ENCODE measurements around the gene PDE2A.
A peak's percentile ranks its signal among the peaks of the same experiment; 100 is the strongest.

PDE2A gene

GRCh38 chr11:72704028-72704782 is 30.0 kb upstream of the PDE2A start:
- Histone ChIP-seq H3K27me3 (replicated peaks) (no peaks in the 10 kb centered on the region), H3K36me3 (replicated peaks) (peaks cover 52% of the 10 kb centered on the region), H3K27ac (no peak overlapping the region), H3K4me3 (ENCODE audit: low read depth, low read length) (no peak overlapping the region)
- peak; percentile 37 for TF ChIP-seq CTCF (IDR thresholded peaks at IDR 0.05; ENCODE audit: low read depth, low read length, missing control alignments)
- no peak for DNase-seq
- in situ Hi-C loops (cut with HindIII; ENCODE audit: low pct_ligation_motif_present, low sequenced_read_pairs) = no loop called here

- Histone ChIP-seq H3K27me3 (replicated peaks) (no peaks in the 10 kb centered on the region), H3K36me3 (replicated peaks) (peaks cover 53% of the 10 kb centered on the region), H3K4me3 (ENCODE audit: low read depth, low read length) (no peak overlapping the region), H3K27ac (no peak overlapping the region)
- no peak for TF ChIP-seq CTCF (IDR thresholded peaks at IDR 0.05; ENCODE audit: low read depth, low read length, missing control alignments)
- DNase-seq = peak; percentile 43
- in situ Hi-C loops (cut with HindIII; ENCODE audit: low pct_ligation_motif_present, low sequenced_read_pairs) = no loop called here
Observed at GRCh38 chr11:72703267-72704008, 29.2 kb upstream of the PDE2A start.

GRCh38 chr11:72702577-72703241 is 28.5 kb upstream of the PDE2A start:
- H3K4me3 ChIP-seq (ENCODE audit: low read depth, low read length) = no peak overlapping the region
- no peak overlapping the region for H3K27ac ChIP-seq
- TF ChIP-seq CTCF (IDR thresholded peaks at IDR 0.05; ENCODE audit: low read depth, low read length, missing control alignments) = no peak
- H3K36me3 ChIP-seq (replicated peaks) = peaks cover 54% of the 10 kb centered on the region
- in situ Hi-C loops (cut with HindIII; ENCODE audit: low pct_ligation_motif_present, low sequenced_read_pairs) = no loop called here
- DNase-seq = no peak
- no peaks in the 10 kb centered on the region for H3K27me3 ChIP-seq (replicated peaks)

- no peak for TF ChIP-seq CTCF (IDR thresholded peaks at IDR 0.05; ENCODE audit: low read depth, low read length, missing control alignments)
- H3K36me3 ChIP-seq (replicated peaks) = peaks cover 59% of the 10 kb centered on the region
- DNase-seq = no peak
- no peak overlapping the region for H3K4me3 ChIP-seq (ENCODE audit: low read depth, low read length)
- H3K27ac ChIP-seq = no peak overlapping the region
- in situ Hi-C loops (cut with HindIII; ENCODE audit: low pct_ligation_motif_present, low sequenced_read_pairs) = no loop called here
- H3K27me3 ChIP-seq (replicated peaks) = no peaks in the 10 kb centered on the region
Observed at GRCh38 chr11:72702096-72702495, 27.9 kb upstream of the PDE2A start.

- no peak overlapping the region for H3K4me3 ChIP-seq (ENCODE audit: low read depth, low read length)
- no peak overlapping the region for H3K27ac ChIP-seq
- no peaks in the 10 kb centered on the region for H3K27me3 ChIP-seq (replicated peaks)
- no peak for TF ChIP-seq CTCF (IDR thresholded peaks at IDR 0.05; ENCODE audit: low read depth, low read length, missing control alignments)
- in situ Hi-C loops (cut with HindIII; ENCODE audit: low pct_ligation_motif_present, low sequenced_read_pairs) = no loop called here
- DNase-seq = no peak
- H3K36me3 ChIP-seq (replicated peaks) = peaks cover 53% of the 10 kb centered on the region
Observed at GRCh38 chr11:72701466-72701865, 27.2 kb upstream of the PDE2A start.

Data from brain microvascular endothelial cell (primary cell).